ENCODE results near the gene FAM216A. TPM values are rescaled to one million over a fixed set of nuclear protein-coding genes. Genes with fewer than 3 reads are reported as not detected.

FAM216A gene
- total and polyA plus RNA-seq, 2 of the 4 experiments (the other 2 are of a cell fraction): 14.0 to 31.1 TPM

DNA sequence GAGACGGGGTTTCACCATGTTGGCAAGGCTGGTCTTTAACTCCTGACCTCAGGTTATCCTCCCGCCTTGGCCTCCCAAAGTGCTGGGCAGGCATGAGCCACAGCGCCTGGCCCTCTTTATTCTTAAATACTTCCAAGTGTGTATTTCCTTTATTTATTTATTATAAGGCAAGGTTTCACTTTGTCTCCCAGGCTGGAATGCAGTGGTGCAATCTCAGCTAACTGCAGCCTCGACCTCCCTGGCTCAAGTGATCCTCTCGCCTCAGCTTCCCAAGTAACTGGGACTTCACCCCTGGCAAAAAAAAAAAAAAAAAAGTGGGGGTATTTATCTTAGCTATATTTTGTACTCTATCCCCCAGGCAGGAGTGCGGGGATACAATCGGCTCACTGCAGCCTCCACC, 6.8 kb downstream of the FAM216A start:
- ATAC-seq (ENCODE audit: low read depth) (peak; percentile 78), DNase-seq (peak; percentile 27)
- intact Hi-C loops (cut with micrococcal nuclease) (no loop called here), in situ Hi-C loops (cut with MboI; ENCODE audit: low sequenced_read_pairs) (no loop called here), dilution Hi-C loops (cut with HindIII; ENCODE audit: low sequenced_read_pairs, unreplicated experiment) (no loop called here)
- Histone ChIP-seq H3K18ac (ENCODE audit: low read depth, low read length) (no peak overlapping the region), H3K4me1 (ENCODE audit: control insufficient read depth, insufficient read depth, low read length) (no peaks in the 10 kb centered on the region), H3K9ac (ENCODE audit: low read depth, low read length) (no peak overlapping the region), H2BK20ac (ENCODE audit: low read depth, low read length) (no peak overlapping the region), H3K56ac (ENCODE audit: extremely low read depth, insufficient read depth, low read length) (no peak overlapping the region), H3K36me3 (ENCODE audit: control insufficient read depth, insufficient read depth, low read length) (peaks cover 4% of the 10 kb centered on the region; the same call in 1 of the 2 replicates), H3K9me1 (ENCODE audit: insufficient read depth, low read length) (no peaks in the 10 kb centered on the region), H3K9me3 (ENCODE audit: control insufficient read depth, insufficient read depth, low read length) (no peaks in the 10 kb centered on the region), H4K91ac (ENCODE audit: insufficient read depth, low read depth, low read length) (no peak overlapping the region), H3K27me3 (ENCODE audit: control insufficient read depth, insufficient read depth, low read length) (no peaks in the 10 kb centered on the region), H4K5ac (ENCODE audit: low read depth, low read length) (no peak overlapping the region), H3K4me3 (ENCODE audit: insufficient read depth, low read depth, low read length) (no peak overlapping the region), H2AFZ (replicated peaks; ENCODE audit: low read length, poor library complexity) (no peak overlapping the region), H3K4ac (ENCODE audit: low read depth, low read length) (no peak overlapping the region), H3K79me1 (ENCODE audit: low read depth in 1 of 2, low read length in 2 of 2) (peaks cover 6 to 19% of the 10 kb centered on the region in 2 experiments; a peak in 3 of 4 replicates), H2BK5ac (ENCODE audit: low read depth, low read length, poor library complexity, severe bottlenecking) (no peak overlapping the region), H3K23ac (ENCODE audit: low read depth, low read length) (no peak overlapping the region), H4K8ac (ENCODE audit: low read depth in 2 of 2, low read length in 2 of 2) (no peak overlapping the region), H3K27ac (ENCODE audit: insufficient read depth, low read length) (no peak overlapping the region), H2AK9ac (replicated peaks; ENCODE audit: low read depth, low read length, poor library complexity) (no peak overlapping the region), H2AK5ac (ENCODE audit: low read depth, low read length) (no peak overlapping the region), H2BK120ac (ENCODE audit: low read depth, low read length) (no peak overlapping the region), H2BK15ac (ENCODE audit: low read depth, low read length) (no peak overlapping the region), H3K14ac (replicated peaks; ENCODE audit: low read depth, low read length) (no peak overlapping the region), H4K20me1 (ENCODE audit: insufficient read depth, low read length) (no peaks in the 10 kb centered on the region), H3K4me2 (ENCODE audit: low read depth, low read length) (no peak overlapping the region)
- TF ChIP-seq CHD1 (IDR thresholded peaks at IDR 0.05; ENCODE audit: low read depth, low read length) (no peak), CEBPB (IDR thresholded peaks at IDR 0.05; ENCODE audit: low read depth, low read length) (peak; percentile 28; the same call in 1 of the 2 replicates)
- no CpG with 5 or more reads among the region's 7 CpGs for WGBS, 2 experiments (ENCODE audit: extremely low coverage in 2 of 2, insufficient read length in 1 of 2)
- POLR2A ChIA-PET (ENCODE audit: unreplicated experiment): interaction anchor here (0.6 kb wide), 2 partner anchors 13 to 30 kb away, joined by 3 to 4 read pairs; no protein-coding TSS in a partner anchor
- BruUV-seq (replicated peaks): no TSS peak
- CTCF ChIA-PET: interaction anchor here (1.1 kb wide), 1 partner anchor 34 kb away, joined by 4 read pairs; no protein-coding TSS in a partner anchor

All from IMR-90 (cell line).